Activated gamma-delta T cell treated with anti-CD3 and anti-CD28 coated beads, Interleukin-2, amount 50 U/mL, for 16 hours (primary cell): ENCODE results near the gene PNO1.
A peak's percentile ranks its signal among the peaks of the same experiment; 100 is the strongest.
"Not testable (repeated sequence)": the region's sequence is repeated elsewhere in the genome, so short reads cannot be mapped to it uniquely, and the experiment has no call there.

Experiments used
- DNase-seq: peaks from one replicate; pipeline ENCODE4 v3.0.0-alpha.2; 2020; ENCODE audit warnings: low read depth

PNO1 gene

GRCh38 chr2:68157002-68157401, 686 bp upstream of the PNO1 start:
- no peak for DNase-seq

GRCh38 chr2:68158134-68158447, 403 bp downstream of the PNO1 start:
- no peak for DNase-seq

- DNase-seq = no peak
Measured at GRCh38 chr2:68163641-68164040, 6.0 kb downstream of the PNO1 start.

- DNase-seq = no peak
Measured at GRCh38 chr2:68167186-68167585, 9.5 kb downstream of the PNO1 start.

- no peak for DNase-seq
Measured at GRCh38 chr2:68169308-68169707, 11.6 kb downstream of the PNO1 start.

- DNase-seq = no peak
Measured at GRCh38 chr2:68171146-68171545, 13.5 kb downstream of the PNO1 start.

- DNase-seq = no peak
Measured at GRCh38 chr2:68171684-68172083, 14.0 kb downstream of the PNO1 start.

GRCh38 chr2:68172521-68172920, 14.8 kb downstream of the PNO1 start:
- DNase-seq = no peak

GRCh38 chr2:68172990-68173700, 15.5 kb downstream of the PNO1 start:
- no peak for DNase-seq

GRCh38 chr2:68175210-68175609, 17.5 kb downstream of the PNO1 start:
- DNase-seq = not testable (repeated sequence)

GRCh38 chr2:68176657-68177056, 19.0 kb downstream of the PNO1 start:
- DNase-seq = no peak

GRCh38 chr2:68177541-68177940, 19.9 kb downstream of the PNO1 start:
- DNase-seq = no peak

- no peak for DNase-seq
Measured at GRCh38 chr2:68178432-68178831, 20.7 kb downstream of the PNO1 start.

GRCh38 chr2:68178954-68179627, 21.4 kb downstream of the PNO1 start:
- DNase-seq = no peak

GRCh38 chr2:68182902-68183301, 25.2 kb downstream of the PNO1 start:
- DNase-seq = no peak

GRCh38 chr2:68185541-68186164, 28.0 kb downstream of the PNO1 start:
- DNase-seq = peak; percentile 38

GRCh38 chr2:68187329-68187728, 29.6 kb downstream of the PNO1 start:
- no peak for DNase-seq

GRCh38 chr2:68188831-68189230, 31.1 kb downstream of the PNO1 start:
- no peak for DNase-seq

- no peak for DNase-seq
Measured at GRCh38 chr2:68189991-68190784, 32.5 kb downstream of the PNO1 start.

- DNase-seq = no peak
Measured at GRCh38 chr2:68190991-68191731, 33.5 kb downstream of the PNO1 start.

- no peak for DNase-seq
Measured at GRCh38 chr2:68193144-68193543, 35.5 kb downstream of the PNO1 start.

GRCh38 chr2:68193787-68194372, 36.2 kb downstream of the PNO1 start:
- no peak for DNase-seq
